ENCODE results near the gene PWWP2A. TPM values are rescaled to one million over a fixed set of nuclear protein-coding genes. Genes with fewer than 3 reads are reported as not detected.
A peak's percentile ranks its signal among the peaks of the same experiment; 100 is the strongest.
"Not testable (repeated sequence)": the region's sequence is repeated elsewhere in the genome, so short reads cannot be mapped to it uniquely, and the experiment has no call there.

The PWWP2A gene
- total RNA-seq, 1 experiment from 2014 or later, result 82.4 TPM

DNA sequence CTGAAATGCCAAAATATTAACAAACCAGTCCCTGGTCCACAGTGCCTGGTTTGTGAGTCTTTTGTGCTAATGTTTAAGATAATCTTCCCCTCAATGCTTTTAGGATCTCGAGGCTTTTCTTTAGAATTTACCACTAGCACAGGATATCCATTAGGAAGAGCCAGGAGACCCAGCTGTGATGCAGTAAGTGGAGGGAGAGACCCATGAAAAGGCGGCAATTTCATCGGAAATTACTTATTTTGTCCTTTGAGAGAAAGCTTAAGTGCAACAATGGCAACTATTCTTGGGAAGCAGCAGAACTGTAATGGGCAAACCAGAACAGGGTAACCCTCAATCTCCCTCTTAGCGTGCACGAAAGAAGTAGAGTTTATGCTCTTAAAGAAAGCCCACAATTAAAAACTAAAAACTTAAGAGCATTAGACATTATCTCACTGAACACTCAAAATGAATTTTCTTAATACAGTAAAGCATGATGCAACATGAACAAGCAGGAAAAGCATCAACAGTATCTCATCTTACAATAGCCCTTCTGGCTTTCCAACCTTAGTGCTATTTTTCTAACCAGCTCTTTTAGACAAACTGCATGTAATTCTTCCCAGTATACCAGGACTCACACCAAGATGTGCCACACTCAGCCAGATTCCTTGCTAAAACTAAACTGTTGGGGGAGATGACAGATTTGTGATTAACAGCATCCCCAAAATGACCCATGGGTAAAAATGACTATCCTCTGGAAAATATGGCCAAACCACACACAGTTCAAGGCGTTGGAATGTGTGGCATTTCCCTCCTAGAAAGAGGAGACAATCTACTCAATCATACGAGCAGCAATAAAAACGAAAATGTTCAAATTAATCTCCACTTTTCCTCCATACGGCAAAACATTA is 36.4 kb downstream of the PWWP2A start:
- DNase-seq (ENCODE audit: low spot score), result no peak
- in situ Hi-C loops (cut with HindIII; ENCODE audit: low sequenced_read_pairs), result loop anchor here (5.0 kb wide), 1 partner anchor 104 kb away; no protein-coding TSS in a partner anchor

DNA sequence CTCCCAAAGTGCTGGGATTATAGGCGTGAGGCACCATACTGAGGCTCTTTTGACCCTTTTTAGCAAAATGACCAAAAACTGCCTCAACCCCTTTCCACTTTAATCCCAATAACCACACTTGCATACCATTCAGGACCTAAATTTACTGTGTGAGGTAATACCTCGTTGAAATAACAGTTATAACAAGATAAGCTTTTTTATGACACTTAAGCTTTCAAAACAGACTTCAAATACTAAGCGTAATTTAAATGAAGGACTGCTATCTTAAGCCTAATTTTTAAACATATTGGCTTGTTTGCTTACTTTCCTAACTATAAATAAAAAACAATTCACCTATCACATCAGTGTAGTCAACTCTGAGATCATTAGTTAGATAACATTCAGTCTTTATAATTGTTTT is 37.8 kb downstream of the PWWP2A start:
- DNase-seq (ENCODE audit: low spot score), result no peak
- in situ Hi-C loops (cut with HindIII; ENCODE audit: low sequenced_read_pairs), result loop anchor here (5.0 kb wide), 1 partner anchor 106 kb away; no protein-coding TSS in a partner anchor

DNA sequence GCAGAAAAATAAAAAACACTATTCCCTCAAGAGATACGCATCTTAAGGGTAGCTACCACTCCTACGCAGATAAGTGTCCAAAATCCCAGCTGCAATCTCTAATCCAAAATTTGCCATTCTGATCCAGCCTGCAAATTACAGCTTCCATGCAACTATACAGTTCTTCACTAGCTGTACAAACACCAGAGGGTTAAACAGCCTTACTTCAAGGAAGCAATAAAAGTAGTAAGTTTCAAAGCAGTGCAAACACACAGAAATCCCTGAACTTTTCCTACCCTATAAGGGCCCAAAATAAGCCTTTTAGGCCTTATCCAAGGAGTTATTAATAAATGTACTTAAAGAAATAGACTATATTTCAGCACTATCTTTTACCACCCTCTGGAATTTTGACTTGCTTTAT is 39.5 kb downstream of the PWWP2A start:
- in situ Hi-C loops (cut with HindIII; ENCODE audit: low sequenced_read_pairs), result loop anchor here (5.0 kb wide), 1 partner anchor 108 kb away; no protein-coding TSS in a partner anchor
- no peak for DNase-seq (ENCODE audit: low spot score)

DNA sequence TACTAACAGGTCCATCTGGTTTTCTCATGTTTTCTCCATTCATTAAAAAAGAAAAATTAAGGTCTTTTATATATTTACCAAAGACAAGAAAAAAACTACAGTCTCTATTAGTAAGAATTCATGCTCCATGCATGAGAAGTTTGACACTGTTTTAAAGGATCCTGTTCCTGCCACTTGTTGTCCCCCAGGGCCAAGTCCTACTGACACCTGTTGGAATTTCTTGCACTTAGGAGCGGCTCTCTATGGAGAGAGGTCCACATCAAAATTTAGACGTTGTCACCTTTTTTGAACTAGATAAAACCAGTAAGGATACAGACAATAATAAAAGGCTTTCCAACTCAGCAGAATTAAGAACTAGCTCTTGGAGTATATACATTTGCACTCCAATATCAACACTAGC is 42.3 kb downstream of the PWWP2A start:
- in situ Hi-C loops (cut with HindIII; ENCODE audit: low sequenced_read_pairs), result no loop called here
- no peak for DNase-seq (ENCODE audit: low spot score)

- DNase-seq (ENCODE audit: low spot score), result no peak
- in situ Hi-C loops (cut with HindIII; ENCODE audit: low sequenced_read_pairs), result no loop called here
Observed at GRCh38 chr5:160075073-160075472, 44.2 kb downstream of the PWWP2A start.

GRCh38 chr5:160071916-160072315 is 47.3 kb downstream of the PWWP2A start:
- DNase-seq (ENCODE audit: low spot score), result no peak
- in situ Hi-C loops (cut with HindIII; ENCODE audit: low sequenced_read_pairs), result no loop called here

GRCh38 chr5:160071516-160071915 is 47.7 kb downstream of the PWWP2A start:
- peak; percentile 79 for DNase-seq (ENCODE audit: low spot score)
- in situ Hi-C loops (cut with HindIII; ENCODE audit: low sequenced_read_pairs), result no loop called here

DNA sequence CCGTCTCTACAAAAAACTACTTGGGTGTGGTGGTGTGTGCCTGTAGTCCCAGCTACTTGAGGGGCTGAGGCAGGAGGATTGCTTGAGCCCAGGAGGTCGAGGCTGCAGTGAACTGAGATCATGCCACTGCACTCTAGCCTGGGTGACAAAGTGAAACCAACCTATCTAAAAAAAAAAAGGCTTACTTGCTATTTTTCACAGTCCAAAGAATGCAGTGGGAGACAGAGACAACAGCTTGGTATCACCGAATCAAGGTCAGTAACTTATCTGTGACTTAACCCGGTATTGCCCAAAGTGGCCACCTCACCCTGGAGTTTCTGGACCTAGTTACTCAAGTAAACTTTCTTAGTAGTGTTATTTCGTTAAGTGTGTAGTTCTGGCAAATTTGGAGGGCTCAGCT is 50.1 kb downstream of the PWWP2A start:
- in situ Hi-C loops (cut with HindIII; ENCODE audit: low sequenced_read_pairs); DNase-seq (ENCODE audit: low spot score): not testable (repeated sequence)

- in situ Hi-C loops (cut with HindIII; ENCODE audit: low sequenced_read_pairs), result no loop called here
Observed at GRCh38 chr5:160064995-160065614, 54.1 kb downstream of the PWWP2A start.

GRCh38 chr5:160064417-160064810 is 54.8 kb downstream of the PWWP2A start:
- DNase-seq (ENCODE audit: low spot score), result peak; percentile 80
- in situ Hi-C loops (cut with HindIII; ENCODE audit: low sequenced_read_pairs), result no loop called here

More at GRCh38 chr5:160064995-160065614, 54.1 kb downstream of the PWWP2A start:
- DNase-seq (ENCODE audit: low spot score), result no peak

GRCh38 chr5:160061770-160062169 is 57.5 kb downstream of the PWWP2A start:
- in situ Hi-C loops (cut with HindIII; ENCODE audit: low sequenced_read_pairs), result no loop called here
- no peak for DNase-seq (ENCODE audit: low spot score)

- in situ Hi-C loops (cut with HindIII; ENCODE audit: low sequenced_read_pairs), result no loop called here
- DNase-seq (ENCODE audit: low spot score), result no peak
Observed at GRCh38 chr5:160060001-160060400, 59.2 kb downstream of the PWWP2A start.

GRCh38 chr5:160057256-160057655 is 62.0 kb downstream of the PWWP2A start:
- in situ Hi-C loops (cut with HindIII; ENCODE audit: low sequenced_read_pairs), result no loop called here
- no peak for DNase-seq (ENCODE audit: low spot score)

GRCh38 chr5:160054831-160055230 is 64.4 kb downstream of the PWWP2A start:
- DNase-seq (ENCODE audit: low spot score), result no peak
- in situ Hi-C loops (cut with HindIII; ENCODE audit: low sequenced_read_pairs), result no loop called here

DNA sequence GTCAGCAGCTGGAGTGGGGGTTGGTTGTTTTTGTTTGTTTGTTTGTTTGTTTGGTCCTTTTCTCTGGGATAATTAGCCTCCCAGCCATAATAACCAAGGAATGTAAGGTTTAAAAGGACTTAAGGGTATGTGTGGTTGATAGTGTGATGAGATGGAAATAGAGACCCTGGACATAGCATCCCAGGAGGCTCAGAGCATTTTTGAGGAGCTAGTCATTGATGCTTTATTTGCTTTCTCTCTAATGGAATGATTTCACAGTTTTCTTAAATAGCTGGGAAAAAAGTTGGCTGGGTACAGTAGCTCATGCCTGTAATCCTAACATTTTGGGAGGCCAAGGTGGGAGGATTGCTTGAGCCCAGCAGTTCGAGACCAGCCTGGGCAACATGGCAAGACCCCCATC is 65.2 kb downstream of the PWWP2A start:
- DNase-seq (ENCODE audit: low spot score), result no peak
- in situ Hi-C loops (cut with HindIII; ENCODE audit: low sequenced_read_pairs), result no loop called here

GRCh38 chr5:160049099-160049498 is 70.2 kb downstream of the PWWP2A start:
- no peak for DNase-seq (ENCODE audit: low spot score)
- in situ Hi-C loops (cut with HindIII; ENCODE audit: low sequenced_read_pairs), result no loop called here

- in situ Hi-C loops (cut with HindIII; ENCODE audit: low sequenced_read_pairs), result no loop called here
Observed at GRCh38 chr5:160048131-160048530, 71.1 kb downstream of the PWWP2A start.

DNA sequence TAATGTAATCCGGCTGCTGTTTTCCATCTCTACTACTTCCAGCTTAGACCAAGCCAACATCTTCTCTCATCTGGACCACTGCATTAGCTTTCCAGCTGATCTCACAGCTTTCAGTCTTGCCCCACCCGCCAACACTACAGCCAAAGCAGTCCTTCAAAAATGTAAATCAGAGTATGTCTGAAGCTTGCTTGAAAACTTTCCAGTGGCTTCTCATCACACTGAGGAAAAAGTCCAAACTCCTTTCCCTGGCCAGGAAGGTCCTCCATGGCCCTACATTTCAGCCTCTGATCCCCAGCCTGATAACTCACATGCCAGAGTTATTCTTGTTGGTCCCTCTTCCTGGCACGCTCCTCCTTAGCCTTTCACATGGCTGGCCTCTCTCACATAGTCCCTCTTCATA is 71.8 kb downstream of the PWWP2A start:
- DNase-seq (ENCODE audit: low spot score), result no peak
- in situ Hi-C loops (cut with HindIII; ENCODE audit: low sequenced_read_pairs), result no loop called here

More at GRCh38 chr5:160048131-160048530, 71.1 kb downstream of the PWWP2A start:
- DNase-seq (ENCODE audit: low spot score), result no peak

GRCh38 chr5:160044967-160045366 is 74.3 kb downstream of the PWWP2A start:
- in situ Hi-C loops (cut with HindIII; ENCODE audit: low sequenced_read_pairs), result no loop called here
- DNase-seq (ENCODE audit: low spot score), result no peak

GRCh38 chr5:160044391-160044804 is 74.9 kb downstream of the PWWP2A start:
- in situ Hi-C loops (cut with HindIII; ENCODE audit: low sequenced_read_pairs), result no loop called here
- DNase-seq (ENCODE audit: low spot score), result no peak

Data from G401 (cell line).